ENCODE results near the gene METAP1.

DNA sequence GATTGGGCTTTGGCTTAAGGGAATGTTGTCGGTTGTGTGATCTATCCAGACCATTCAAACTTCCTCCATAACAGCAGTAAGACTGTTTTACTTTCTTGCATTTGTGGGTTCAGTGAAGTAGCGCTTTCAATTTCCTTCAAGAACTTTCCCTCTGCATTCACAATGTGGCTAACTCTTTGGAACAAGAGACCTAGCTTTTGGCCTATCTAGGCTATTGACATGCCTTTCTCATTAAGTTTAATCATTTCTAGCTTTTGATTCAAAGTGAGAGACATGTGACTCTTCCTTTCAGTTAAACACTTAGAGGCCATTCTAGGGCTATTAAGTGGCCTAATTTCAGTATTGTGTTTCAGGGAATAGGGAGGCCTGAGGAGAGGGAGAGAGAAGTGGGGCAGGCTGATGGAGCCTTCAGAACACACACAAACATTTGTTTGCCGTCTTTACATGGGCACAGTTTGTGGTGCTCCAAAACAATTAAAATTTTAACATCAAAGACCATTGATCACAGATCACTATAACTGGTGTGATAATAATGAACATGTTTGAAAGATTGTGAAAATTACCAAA, 59.0 kb downstream of the METAP1 start:
- TF ChIP-seq, protein P1, sequence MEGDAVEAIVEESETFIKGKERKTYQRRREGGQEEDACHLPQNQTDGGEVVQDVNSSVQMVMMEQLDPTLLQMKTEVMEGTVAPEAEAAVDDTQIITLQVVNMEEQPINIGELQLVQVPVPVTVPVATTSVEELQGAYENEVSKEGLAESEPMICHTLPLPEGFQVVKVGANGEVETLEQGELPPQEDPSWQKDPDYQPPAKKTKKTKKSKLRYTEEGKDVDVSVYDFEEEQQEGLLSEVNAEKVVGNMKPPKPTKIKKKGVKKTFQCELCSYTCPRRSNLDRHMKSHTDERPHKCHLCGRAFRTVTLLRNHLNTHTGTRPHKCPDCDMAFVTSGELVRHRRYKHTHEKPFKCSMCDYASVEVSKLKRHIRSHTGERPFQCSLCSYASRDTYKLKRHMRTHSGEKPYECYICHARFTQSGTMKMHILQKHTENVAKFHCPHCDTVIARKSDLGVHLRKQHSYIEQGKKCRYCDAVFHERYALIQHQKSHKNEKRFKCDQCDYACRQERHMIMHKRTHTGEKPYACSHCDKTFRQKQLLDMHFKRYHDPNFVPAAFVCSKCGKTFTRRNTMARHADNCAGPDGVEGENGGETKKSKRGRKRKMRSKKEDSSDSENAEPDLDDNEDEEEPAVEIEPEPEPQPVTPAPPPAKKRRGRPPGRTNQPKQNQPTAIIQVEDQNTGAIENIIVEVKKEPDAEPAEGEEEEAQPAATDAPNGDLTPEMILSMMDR (conservative IDR thresholded peaks at IDR 0.05; ENCODE audit: low read length) = no peak
- TF ChIP-seq EZH2phosphoT487 (IDR thresholded peaks at IDR 0.05; ENCODE audit: borderline replicate concordance, low read depth, low read length) = no peak

All from OCI-LY7 (cell line).